AG08396 (cell line): ENCODE measurements around the gene ARRB1.
"Not testable (repeated sequence)": the region's sequence is repeated elsewhere in the genome, so short reads cannot be mapped to it uniquely, and the experiment has no call there.

Experiments
- DNase-seq: peaks from one replicate; pipeline ENCODE4 v3.0.0; 2012; ENCODE audit warnings: low spot score, mixed read lengths

Gene ARRB1

GRCh38 chr11:75371949-75372876 is 20.8 kb upstream of the ARRB1 start:
- DNase-seq, result no peak

GRCh38 chr11:75369560-75370255 is 18.2 kb upstream of the ARRB1 start:
- DNase-seq, result no peak

DNA sequence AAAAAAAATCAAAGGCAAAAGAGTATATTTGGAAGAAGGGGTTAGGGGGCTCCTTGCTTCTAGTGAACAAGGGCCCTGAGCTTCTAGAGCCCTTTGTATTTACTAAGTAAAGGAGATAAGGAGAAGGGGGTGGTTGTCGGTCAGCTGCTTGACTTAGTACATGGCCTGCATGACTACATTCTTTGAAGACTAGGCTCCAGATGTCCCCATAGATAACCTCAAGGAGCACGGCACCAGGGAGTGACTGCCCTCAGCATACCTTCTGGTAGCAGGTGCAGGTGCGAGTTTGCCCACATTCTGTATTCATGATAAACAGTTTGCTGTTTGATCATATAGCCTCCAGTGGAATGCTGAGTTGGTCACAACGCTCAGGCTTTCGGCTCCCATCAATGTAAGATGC is 15.4 kb upstream of the ARRB1 start:
- DNase-seq, result not testable (repeated sequence)

DNA sequence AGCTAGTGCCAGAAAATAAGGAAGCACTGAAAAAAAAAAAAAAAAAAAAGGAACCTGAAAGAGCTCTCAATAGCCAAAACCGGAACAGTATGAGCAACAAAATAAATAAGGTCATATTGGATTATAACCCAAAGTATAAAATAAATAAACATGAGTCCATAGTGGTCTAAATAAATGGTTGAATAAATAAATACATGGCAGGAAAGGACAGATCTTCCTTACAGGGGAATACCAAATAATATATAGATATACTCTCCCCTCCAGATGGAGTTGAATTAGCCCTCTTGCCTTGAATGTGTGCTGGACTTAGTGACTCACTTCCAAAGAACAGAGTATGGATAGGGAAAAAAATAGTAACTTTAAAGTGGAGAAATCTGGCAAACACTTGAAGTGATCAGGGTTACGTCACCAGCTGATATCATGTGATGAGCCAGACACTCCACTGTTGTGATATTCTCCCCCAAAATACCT is 14.3 kb upstream of the ARRB1 start:
- DNase-seq, result no peak

DNA sequence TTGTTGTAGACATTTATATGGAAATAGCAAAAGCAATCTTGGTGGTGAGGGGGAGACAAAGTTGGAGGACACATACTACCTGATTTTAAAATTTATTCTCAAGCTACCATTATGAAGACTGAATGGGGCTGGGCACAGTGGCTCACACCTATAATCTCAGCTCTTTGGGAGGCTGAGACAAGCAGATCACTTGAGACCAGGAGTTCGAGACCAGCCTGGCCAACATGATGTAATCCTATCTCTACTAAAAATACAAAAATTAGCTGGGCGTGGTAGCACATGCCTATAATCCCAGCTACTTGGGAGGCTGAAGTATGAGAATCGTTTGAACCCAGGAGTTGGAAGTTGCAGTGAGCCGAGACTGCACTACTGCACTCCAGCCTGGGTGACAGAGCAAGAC is 10.8 kb upstream of the ARRB1 start:
- DNase-seq, result not testable (repeated sequence)

GRCh38 chr11:75356613-75357012 is 5.2 kb upstream of the ARRB1 start:
- no peak for DNase-seq

GRCh38 chr11:75355051-75355450 is 3.6 kb upstream of the ARRB1 start:
- no peak for DNase-seq

- DNase-seq, result no peak
Observed at GRCh38 chr11:75352588-75353206, 1.2 kb upstream of the ARRB1 start.

GRCh38 chr11:75351791-75352587 is 528 bp upstream of the ARRB1 start:
- peak; percentile 82 for DNase-seq

DNA sequence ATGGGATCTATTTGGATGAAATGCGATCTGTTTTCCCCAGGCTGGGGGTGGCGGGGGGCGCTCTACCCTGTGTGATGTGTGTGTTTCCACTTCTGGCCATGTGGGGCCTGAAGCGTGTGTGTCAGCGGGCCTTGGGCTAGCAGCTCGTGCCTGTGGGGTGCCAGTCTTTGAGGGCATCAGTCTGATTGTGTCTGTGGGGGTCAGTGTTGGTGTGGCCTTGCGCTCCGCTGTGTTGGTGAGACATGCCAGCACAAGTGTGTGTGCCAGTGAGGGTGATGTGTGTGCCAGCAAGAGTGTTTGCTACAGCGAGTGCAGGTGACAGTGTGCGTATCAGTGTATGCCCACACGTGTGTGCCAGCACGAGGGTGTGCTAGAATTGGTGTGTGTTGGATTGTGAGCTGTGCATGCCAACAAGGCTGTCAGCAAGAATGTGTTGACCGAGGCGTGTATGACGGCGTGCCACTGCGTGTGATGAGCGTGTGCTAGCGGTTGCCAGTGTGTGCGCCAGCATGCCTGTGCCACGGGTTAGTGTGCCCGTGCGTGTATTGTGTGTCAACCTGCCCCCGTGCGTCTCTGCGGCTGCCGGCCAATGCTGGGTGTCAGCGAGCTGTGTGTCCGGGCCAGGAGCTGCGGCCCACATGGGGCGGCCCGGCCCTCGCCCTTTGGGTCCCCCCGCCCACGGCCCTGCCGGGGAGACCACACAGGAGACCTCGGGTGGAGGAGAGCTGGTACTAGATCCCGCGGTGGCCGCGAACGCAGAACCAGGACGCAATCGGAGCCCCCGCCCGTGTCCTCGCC is 519 bp downstream of the ARRB1 start:
- DNase-seq, result peak; percentile 36

- no peak for DNase-seq
Observed at GRCh38 chr11:75350122-75350742, 1.2 kb downstream of the ARRB1 start.

DNA sequence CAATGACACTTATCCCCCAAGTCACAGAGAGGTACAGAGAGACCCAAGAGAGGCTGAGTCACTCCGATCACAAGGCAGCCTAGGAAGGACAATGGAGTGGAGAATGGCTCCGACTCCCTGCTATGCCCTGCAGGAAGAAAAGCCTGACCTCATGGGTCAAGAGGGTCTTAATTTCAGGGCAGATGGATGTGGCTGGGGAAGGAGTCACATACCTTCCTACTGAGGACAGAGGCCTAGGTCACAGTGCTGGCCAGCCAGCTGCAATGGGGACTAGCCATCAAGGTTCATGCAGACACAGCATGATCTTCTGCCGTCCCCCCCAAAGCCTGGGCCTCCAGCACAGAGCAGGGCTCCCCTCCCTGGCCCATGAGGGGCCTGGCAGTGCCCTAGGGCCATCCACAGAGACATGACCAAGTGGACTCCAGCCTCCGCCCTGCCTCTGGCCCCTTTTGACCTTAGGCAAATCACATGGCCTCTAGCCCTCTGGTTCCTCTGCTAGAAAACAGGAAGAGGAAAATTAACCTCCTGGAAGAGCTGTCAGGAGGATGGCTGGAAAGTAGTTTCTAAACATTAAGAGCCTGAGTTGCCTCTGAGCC is 1.8 kb downstream of the ARRB1 start:
- no peak for DNase-seq

DNA sequence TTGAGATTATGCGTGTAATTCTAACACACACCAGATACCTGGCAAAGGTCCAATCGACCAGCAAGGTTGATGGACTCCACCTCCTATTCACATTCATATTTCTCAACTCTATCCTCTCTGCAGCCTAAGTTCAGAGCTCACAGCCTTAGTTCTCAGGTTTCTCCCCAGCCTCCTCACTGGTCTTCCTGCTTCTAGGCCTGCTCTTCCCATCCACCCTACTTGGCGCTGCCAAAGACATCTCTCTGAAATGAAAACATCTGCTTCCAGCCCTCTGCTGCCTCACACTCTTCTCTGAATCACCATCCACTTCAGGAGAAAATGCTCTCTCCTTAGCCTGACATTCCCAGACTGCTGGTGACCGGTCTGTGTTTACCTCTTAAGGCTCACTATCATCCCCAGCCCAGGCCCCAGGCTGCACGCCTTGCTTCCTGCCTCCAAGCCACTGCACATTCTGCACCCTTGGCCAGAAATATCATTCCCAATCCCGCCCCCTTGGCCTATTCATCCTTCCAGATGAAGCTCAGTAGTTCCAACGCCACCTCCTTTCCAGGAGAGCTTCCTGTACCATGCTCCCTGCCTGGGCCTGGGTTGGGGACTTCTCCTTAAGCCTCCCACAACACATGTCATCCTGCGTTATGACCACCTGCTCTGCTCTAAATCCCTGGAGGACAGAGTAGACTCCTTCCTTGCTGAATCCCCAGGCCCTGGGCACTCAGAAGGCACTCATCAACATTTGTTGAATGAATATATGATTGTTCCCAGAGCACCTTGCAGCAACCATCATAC is 3.5 kb downstream of the ARRB1 start:
- DNase-seq, result peak; percentile 91

- DNase-seq, result no peak
Observed at GRCh38 chr11:75346912-75347647, 4.4 kb downstream of the ARRB1 start.

- no peak for DNase-seq
Observed at GRCh38 chr11:75346296-75346695, 5.2 kb downstream of the ARRB1 start.

GRCh38 chr11:75345455-75346160 is 5.9 kb downstream of the ARRB1 start:
- DNase-seq, result no peak

DNA sequence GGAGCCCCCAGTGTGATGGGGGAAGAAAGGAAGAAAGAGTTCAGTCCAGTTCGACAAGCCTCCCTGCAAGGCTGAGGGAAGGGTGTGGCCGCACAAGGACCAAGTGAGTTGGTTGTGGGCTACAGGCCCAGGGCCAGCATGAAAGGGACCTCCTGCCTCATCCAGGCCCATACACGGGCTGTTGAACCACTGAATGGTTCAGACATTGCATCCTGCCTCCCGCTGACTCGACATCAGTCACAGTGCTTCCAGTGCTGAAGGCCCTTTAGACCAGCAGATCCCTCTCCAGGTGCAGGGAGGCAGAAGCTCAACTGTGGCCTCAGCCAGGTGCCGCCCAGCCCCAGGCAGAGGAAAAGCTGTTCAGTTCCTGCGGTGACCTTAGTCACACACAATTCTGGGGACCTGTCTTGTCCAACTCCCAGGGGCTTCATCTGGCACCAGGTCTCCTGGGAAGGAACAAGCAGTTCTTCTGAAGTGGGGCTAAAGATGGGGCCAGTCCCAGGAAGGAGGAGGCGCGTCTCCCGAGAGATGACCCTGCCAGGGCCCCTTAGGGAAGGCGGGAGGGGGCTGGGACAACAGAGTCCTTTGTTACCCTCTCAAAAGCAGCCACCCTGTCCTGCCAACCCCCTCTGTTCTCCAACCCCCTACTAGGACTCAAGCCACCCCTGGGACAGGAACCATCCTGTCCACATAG is 6.6 kb downstream of the ARRB1 start:
- DNase-seq, result no peak
